SHP77 (cell line): Measurements from ENCODE around the gene PSEN1.
"Not testable (repeated sequence)": the region's sequence is repeated elsewhere in the genome, so short reads cannot be mapped to it uniquely, and the experiment has no call there.

Source experiments
- DNase-seq, 2 experiments: peaks; one replicate each; lab custom pipeline; 2025; lab: John Stamatoyannopoulos, UW

PSEN1 gene

GRCh38 chr14:73166399-73166798 is 30.1 kb downstream of the PSEN1 start:
- DNase-seq: no peak

DNA sequence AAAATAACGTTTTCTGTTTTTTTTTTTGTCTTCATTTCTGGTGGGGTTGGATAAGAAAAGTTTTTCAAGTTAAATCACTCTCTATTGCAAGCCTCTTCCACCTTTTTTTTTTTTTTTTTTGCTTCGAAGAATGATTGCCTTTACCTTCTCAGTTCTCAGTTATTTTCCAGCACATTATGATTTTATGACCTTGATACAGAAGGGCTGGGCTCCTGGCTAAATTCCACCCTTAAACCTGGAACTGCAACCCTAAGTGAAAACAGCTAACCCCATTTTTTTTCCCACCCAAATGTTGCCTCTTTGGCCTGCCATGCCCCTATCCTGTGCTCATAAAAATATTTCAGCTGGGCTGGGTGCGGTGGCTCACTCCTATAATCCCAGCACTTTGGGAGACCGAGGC is 31.4 kb downstream of the PSEN1 start:
- DNase-seq: no peak

DNA sequence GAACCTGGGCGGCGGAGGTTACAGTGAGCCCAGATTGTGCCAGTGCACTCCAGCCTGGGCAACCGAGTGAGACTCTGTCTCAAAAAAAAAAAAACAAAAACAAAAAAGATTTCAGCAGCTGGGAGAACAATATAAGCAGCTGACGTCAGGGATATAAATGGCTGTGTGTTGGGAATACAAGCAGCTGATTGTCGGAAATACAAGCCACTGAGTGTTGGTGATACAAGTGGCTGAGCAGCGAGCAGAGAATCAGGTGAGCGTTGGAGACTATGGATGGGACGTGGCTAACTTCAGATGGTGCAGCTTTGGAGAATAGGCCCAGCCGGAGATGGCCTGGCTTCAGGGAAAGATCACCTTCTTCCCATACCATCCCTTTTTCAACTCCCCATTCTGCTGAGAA is 32.0 kb downstream of the PSEN1 start:
- DNase-seq: no peak

DNA sequence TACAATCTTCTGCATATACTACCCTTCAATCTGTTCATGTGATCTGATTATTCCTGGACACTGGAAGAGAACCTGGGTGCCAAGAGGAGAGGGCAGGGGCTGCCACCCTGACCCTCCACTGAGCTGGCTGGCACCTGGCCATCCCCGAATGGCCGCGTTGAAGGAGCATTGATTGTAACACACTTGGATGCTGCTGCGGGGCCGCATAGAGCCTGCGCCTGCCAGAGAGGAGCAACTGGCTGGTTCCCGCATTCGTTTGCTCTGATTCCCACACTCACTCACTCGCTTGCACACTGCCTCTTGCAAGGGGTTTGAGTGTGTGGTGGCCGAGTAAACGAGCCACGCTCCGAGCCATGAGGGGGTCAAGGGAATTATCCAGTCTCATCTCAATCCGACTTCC is 32.4 kb downstream of the PSEN1 start:
- DNase-seq: no peak

GRCh38 chr14:73169855-73170254 is 33.5 kb downstream of the PSEN1 start:
- DNase-seq: not testable (repeated sequence)

GRCh38 chr14:73170686-73171085 is 34.4 kb downstream of the PSEN1 start:
- DNase-seq: no peak

DNA sequence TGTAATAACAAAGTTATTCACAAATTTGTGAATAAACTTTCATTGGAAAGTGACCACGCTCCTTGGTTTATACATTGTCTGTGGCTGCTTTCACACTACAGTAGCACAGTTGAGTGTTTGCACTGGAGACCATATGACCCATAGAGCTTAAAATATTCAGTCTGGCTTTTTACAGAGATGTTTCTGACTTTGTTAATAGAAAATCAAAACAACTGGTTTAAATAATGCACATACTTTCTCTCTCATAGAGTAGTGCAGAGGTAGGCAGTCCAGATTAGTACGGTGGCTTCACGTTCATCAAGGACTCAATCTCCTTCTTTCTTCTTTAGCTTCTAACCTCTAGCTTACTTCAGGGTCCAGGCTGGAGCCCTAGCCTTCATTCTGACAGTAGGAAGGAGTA is 36.2 kb downstream of the PSEN1 start:
- no peak for DNase-seq

DNA sequence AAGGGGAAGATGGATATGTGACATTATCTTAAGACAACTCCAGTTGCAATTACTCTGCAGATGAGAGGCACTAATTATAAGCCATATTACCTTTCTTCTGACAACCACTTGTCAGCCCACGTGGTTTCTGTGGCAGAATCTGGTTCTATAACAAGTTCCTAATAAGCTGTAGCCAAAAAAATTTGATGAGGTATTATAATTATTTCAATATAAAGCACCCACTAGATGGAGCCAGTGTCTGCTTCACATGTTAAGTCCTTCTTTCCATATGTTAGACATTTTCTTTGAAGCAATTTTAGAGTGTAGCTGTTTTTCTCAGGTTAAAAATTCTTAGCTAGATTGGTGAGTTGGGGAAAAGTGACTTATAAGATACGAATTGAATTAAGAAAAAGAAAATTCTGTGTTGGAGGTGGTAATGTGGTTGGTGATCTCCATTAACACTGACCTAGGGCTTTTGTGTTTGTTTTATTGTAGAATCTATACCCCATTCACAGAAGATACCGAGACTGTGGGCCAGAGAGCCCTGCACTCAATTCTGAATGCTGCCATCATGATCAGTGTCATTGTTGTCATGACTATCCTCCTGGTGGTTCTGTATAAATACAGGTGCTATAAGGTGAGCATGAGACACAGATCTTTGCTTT is 36.9 kb downstream of the PSEN1 start:
- DNase-seq: peak; percentile 1 to 28

DNA sequence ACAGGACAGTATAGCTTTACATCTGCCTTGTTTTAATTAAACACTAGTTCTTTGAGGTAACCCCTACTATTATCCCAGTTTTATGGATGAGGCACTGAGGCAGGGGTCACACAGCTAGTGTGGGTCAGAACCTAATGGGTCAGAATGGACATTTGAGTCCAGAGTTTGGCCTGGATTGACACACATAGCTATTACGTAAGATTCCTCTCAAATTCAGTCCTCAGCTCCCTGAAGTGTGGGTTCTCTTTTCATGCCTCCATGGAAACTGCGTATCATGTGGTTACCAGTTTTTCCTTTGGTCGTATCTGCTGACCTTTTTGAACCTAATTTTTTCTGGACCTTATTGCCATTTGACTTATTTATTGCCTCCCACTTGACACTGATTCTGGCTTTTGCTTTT is 40.4 kb downstream of the PSEN1 start:
- DNase-seq: no peak

- no peak for DNase-seq
These were observed 44.1 kb downstream of the PSEN1 start for GRCh38 chr14:73180385-73180805.

DNA sequence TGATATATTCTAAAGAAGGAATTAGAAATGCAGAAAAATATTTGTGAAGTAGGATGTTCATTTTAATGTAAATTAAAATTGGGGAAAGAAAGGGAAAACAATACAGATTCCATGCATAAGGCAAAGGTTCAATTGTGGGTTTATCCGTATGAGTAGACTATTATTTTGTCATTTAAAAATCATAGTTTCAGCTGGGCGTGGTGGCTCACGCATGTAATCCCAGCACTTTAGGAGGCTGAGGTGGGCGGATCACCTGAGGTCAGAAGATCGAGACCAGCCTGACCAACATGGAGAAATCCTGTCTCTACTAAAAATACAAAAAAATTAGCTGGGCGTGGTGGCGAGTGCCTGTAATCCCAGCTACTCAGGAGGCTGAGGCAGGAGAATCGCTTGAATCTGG is 44.7 kb downstream of the PSEN1 start:
- DNase-seq: not testable (repeated sequence)

GRCh38 chr14:73188501-73188911 is 52.2 kb downstream of the PSEN1 start:
- DNase-seq: no peak

GRCh38 chr14:73189651-73190050 is 53.3 kb downstream of the PSEN1 start:
- no peak for DNase-seq

DNA sequence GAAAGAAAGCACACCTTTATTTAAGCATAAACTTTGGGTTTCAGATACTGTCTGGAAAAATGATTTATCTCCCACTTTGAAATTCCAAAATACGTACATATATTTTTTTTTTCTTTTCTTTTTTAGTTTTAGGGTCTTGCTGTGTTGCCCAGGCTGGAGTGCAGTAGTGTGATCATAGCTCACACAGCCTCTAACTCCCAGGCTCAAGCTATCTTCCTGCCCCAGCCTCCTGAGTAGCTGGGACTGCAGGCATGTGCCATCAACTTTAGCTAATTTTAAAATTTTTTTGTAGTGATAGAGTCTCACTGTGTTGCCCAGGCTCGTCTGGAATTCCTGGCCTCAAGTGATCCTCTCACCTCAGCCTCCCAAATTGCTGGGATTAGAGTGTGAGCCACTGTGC is 55.1 kb downstream of the PSEN1 start:
- no peak for DNase-seq

GRCh38 chr14:73194306-73194705 is 58.0 kb downstream of the PSEN1 start:
- not testable (repeated sequence) for DNase-seq

GRCh38 chr14:73198253-73198652 is 61.9 kb downstream of the PSEN1 start:
- no peak for DNase-seq

DNA sequence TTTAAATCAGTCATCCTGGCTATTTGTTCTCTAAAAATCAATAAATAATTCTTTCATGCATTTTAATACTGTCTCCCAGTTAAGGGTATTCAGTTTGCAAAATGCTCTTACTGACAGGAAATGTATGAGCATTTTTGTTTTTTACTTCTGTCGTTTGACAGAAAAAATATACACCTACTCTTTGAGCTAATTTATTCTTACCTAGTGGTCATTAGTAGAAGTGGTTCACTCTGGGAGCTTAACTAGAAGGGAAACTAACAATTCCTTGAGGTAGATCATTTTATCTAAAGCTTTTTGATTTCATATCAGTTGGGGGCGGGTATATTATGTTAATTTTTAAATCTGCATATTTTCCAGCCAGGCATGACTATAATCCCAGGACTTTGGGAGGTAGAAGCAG is 67.2 kb downstream of the PSEN1 start:
- no peak for DNase-seq

DNA sequence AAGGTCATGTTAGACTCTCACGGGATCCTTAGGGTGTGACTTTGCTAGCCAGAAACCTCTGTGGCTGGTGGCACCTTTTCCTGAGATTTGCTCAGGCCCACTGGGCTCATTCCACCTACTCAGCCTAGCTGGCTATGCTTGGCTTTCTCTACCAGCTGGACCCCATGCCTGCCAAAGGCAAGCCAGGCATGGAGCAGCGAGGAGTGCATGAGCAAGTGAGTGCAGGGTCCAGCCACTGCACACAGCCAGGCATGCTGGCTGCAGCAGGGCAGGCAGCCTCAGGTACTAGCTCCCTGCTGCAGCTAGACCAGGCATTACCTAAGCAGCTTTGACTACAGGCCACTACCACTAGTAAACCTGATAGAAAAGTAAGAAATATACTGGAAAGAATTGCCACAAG is 71.3 kb downstream of the PSEN1 start:
- no peak for DNase-seq

DNA sequence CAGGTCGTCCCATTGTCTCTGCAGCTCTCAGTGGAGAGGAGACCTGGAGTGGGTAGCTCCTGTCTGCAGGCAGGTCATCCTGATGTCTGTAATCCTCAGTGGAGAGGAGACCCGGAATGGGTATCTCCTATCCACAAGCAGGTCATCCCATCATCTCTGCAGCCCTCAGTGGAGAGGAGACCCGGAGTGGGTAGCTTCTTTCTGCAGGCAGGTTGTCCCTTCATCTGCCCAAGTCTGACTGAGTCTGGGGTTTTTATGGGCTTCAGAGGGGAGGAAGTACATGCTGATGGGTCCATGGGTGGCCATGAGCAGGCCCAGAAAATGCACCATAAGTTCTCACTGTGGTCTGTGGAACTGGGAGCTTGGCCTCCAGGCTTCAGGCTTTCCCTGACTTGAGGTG is 72.1 kb downstream of the PSEN1 start:
- DNase-seq: no peak

GRCh38 chr14:73208846-73209245 is 72.5 kb downstream of the PSEN1 start:
- DNase-seq: no peak

DNA sequence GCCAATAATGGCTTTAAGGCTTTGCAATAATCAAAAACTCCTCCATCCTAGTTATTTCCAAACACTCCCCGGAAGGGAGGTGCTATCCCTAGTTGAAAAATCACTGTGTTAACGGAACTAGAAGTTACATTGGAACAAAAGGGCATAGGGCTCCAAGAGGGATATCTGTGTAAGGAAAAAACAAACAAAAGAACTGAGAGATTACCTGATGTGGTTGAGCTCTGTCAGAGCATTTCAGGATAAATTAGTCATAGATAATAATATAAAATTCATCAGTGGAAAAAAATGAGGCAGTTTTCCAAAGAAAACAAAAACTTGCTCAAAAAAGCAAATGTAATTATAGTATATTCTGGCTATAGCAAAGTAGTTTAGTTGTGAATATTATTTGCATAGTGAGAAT is 73.6 kb downstream of the PSEN1 start:
- DNase-seq: no peak

DNA sequence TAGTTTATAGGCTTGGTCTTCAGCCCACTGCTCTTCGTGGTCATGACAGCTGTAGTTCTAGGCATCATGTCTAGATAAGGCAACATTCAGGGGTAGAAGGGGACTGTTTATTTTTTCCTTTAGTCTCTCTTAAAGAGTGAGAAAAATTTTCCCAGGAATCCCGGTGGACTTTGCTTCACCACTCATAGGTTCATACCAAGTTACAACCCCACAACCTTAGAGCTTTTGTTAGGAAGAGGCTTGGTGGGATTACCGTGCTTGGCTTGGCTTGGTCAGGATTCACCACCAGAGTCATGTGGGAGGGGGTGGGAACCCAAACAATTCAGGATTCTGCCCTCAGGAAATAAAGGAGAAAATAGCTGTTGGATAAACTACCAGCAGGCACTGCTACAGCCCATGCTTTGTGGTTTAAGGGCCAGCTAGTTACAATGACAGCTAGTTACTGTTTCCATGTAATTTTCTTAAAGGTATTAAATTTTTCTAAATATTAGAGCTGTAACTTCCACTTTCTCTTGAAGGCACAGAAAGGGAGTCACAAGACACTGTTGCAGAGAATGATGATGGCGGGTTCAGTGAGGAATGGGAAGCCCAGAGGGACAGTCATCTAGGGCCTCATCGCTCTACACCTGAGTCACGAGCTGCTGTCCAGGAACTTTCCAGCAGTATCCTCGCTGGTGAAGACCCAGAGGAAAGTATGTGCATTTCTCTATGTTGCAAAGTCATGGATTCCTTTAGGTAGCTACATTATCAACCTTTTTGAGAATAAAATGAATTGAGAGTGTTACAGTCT is 75.1 kb downstream of the PSEN1 start:
- DNase-seq: no peak

DNA sequence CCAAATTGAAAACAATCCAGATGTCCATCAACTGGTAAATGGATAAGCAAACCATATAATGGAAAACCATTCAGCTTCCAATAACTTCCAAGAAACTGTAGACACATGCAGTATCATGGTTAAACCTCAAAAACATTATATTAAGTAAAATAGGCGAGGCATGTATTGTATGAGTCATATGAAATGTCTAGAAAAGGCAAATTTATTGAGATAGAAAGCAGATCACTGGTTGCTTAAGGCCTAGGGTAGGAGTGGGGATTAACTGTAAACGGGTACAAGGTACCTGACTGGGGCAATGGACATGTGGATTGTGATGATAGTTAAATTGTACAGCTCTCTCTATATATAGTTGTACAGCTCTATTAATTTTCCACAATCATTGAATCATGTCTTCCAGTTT is 79.7 kb downstream of the PSEN1 start:
- DNase-seq: no peak

DNA sequence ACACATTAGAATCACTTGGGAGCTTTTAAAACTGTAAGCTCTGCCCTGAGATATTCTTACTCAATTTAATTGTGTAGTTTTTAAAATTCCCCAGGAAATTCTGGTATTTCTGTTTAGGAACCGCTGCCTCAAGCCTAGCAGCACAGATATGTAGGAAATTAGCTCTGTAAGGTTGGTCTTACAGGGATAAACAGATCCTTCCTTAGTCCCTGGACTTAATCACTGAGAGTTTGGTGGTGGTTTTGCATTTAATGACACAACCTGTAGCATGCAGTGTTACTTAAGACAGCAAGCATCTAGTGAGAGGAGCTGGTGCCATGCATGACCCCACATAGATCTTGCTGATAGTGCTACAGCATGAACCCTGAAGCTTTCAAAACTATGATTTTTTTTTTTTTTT is 81.1 kb downstream of the PSEN1 start:
- DNase-seq: no peak
